ENCODE results near the gene PKN2.

PKN2 gene

GRCh38 chr1:88683541-88684481 lies at the start of gene PKN2:
PKN2 (plus strand) TSS chr1:88684273; CDS start chr1:88684581, 308 bp downstream.
- peak; percentile 98 for DNase-seq

GRCh38 chr1:88634538-88634937 lies 49.5 kb upstream of the PKN2 start:
- DNase-seq = no peak

GRCh38 chr1:88640060-88640459 lies 44.0 kb upstream of the PKN2 start:
- no peak for DNase-seq

GRCh38 chr1:88645886-88646285 lies 38.2 kb upstream of the PKN2 start:
- no peak for DNase-seq

GRCh38 chr1:88646476-88647248 lies 37.4 kb upstream of the PKN2 start:
- no peak for DNase-seq

GRCh38 chr1:88647249-88647645 lies 36.8 kb upstream of the PKN2 start:
- DNase-seq = no peak

GRCh38 chr1:88647749-88648415 lies 36.2 kb upstream of the PKN2 start:
- no peak for DNase-seq

GRCh38 chr1:88648706-88649105 lies 35.4 kb upstream of the PKN2 start:
- no peak for DNase-seq

- DNase-seq = no peak
Observed at GRCh38 chr1:88649932-88650331, 34.1 kb upstream of the PKN2 start.

GRCh38 chr1:88650676-88651418 lies 33.2 kb upstream of the PKN2 start:
- DNase-seq = no peak

- DNase-seq = no peak
Observed at GRCh38 chr1:88655140-88655539, 28.9 kb upstream of the PKN2 start.

GRCh38 chr1:88655685-88656299 lies 28.3 kb upstream of the PKN2 start:
- peak; percentile 10 for DNase-seq

GRCh38 chr1:88658419-88658818 lies 25.7 kb upstream of the PKN2 start:
- DNase-seq = no peak

GRCh38 chr1:88659552-88659951 lies 24.5 kb upstream of the PKN2 start:
- DNase-seq = no peak

GRCh38 chr1:88661188-88661587 lies 22.9 kb upstream of the PKN2 start:
- DNase-seq = no peak

- DNase-seq = no peak
Observed at GRCh38 chr1:88661951-88662699, 21.9 kb upstream of the PKN2 start.

GRCh38 chr1:88662723-88663122 lies 21.4 kb upstream of the PKN2 start:
- DNase-seq = no peak

GRCh38 chr1:88668405-88668804 lies 15.7 kb upstream of the PKN2 start:
- no peak for DNase-seq

- no peak for DNase-seq
Observed at GRCh38 chr1:88670462-88670861, 13.6 kb upstream of the PKN2 start.

- no peak for DNase-seq
Observed at GRCh38 chr1:88673446-88673845, 10.6 kb upstream of the PKN2 start.

- no peak for DNase-seq
Observed at GRCh38 chr1:88678405-88678804, 5.7 kb upstream of the PKN2 start.

Measured in NCI-H446 treated with DMSO at 0.1 percent for 48 hours (cell line).